Uterus (tissue), 4 donors: Measurements from ENCODE around the gene KIAA1328. TPM values are rescaled to one million over a fixed set of nuclear protein-coding genes. Genes with fewer than 3 reads are reported as not detected.

Experiments used
- DNase-seq, 2 donors: peaks; one replicate each; pipeline ENCODE4 v3.0.0-alpha.2; 2019 to 2020
- H3K27ac ChIP-seq, 2 donors: fragments of 200-600 bp; sonication (generic); 1 replicate in 1 of 2; 2 replicates in 1 of 2; pipeline ENCODE4 v1.5.1; 2016 to 2018
- H3K27me3 ChIP-seq, 2 donors: fragments of 200-600 bp; sonication (generic); one replicate each; pipeline ENCODE4 v1.5.1; 2018 to 2019; ENCODE audit warnings: control low read depth in 1 of 2
- H3K36me3 ChIP-seq, 2 donors: fragments of 200-600 bp; sonication (generic); one replicate each; pipeline ENCODE4 v1.5.1; 2019; ENCODE audit warnings: control low read depth in 1 of 2
- H3K4me1 ChIP-seq, 2 donors: fragments of 200-600 bp; sonication (generic); one replicate each; pipeline ENCODE4 v1.5.1; 2018 to 2019; ENCODE audit warnings: control low read depth in 1 of 2
- H3K4me3 ChIP-seq, 2 donors: fragments of 200-600 bp; sonication (generic); 1 replicate in 1 of 2; 2 replicates in 1 of 2; pipeline ENCODE4 v1.5.1; 2018 to 2019; ENCODE audit warnings: mild to moderate bottlenecking in 1 of 2
- H3K9me3 ChIP-seq, 2 donors: fragments of 200-600 bp; sonication (generic); one replicate each; pipeline ENCODE4 v1.5.1; 2019; ENCODE audit warnings: control low read depth in 1 of 2
- CTCF ChIP-seq, 4 experiments: fragments of 200-600 bp in 2 of 4; fragments of 450-650 bp in 2 of 4; sonication (generic) in 2 of 4; IDR thresholded peaks; one replicate each; pipeline ENCODE4 v1.5.1; 2016 to 2019; ENCODE audit warnings: antibody characterized with exemption in 4 of 4, mild to moderate bottlenecking in 2 of 4, moderate library complexity in 1 of 4
- POLR2A ChIP-seq, 2 donors: fragments of 450-650 bp; IDR thresholded peaks; one replicate each; pipeline ENCODE4 v1.6.1; 2016; ENCODE audit warnings: antibody characterized with exemption in 2 of 2, mild to moderate bottlenecking in 1 of 2, moderate library complexity in 1 of 2
- intact Hi-C: fragments of 100-400 bp; cut with DNase I; formaldehyde crosslinking; loops from one replicate; pipeline ENCODE4 v1.15.1; 2023; ENCODE audit warnings: low total_unique reads
- total RNA-seq, 4 donors: library from RNA; depleted of rRNA in 3 of 4; stranded (reverse); fragments of >200 nt in 3 of 4; gene quantifications; one replicate each; pipeline versions ENCODE4 v1.1.0 to v1.2.4, GENCODE V29; 2014 to 2023
- donor health status: DM: yes; HTN: yes; CAD: no.

Gene KIAA1328
- total RNA-seq, 4 donors from 2014 or later: 16.5 to 55.1 (median 31.7) TPM

DNA sequence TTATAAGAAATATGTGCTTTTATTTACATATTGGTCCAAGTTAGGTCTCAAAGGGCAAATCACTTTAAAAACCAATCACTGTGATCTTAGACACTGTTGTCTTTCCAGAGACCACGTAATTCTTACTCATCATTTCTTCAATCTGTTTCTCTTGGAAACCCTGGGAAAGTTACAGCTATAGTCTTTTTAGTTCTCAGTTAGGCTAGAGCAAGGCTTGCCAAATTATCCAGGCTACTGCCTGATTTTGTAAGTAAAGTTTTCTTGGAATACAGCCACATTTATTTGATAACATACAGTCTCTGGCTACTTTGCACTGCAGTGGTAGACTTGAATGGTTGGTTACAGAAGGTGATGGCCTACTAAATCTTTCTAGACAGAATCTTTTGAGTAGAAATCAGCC lies 106.0 kb downstream of the KIAA1328 start:
- DNase-seq: no peak
- Histone ChIP-seq H3K27me3 (no peaks in the 10 kb centered on the region), H3K27ac (no peak overlapping the region), H3K4me1 (no peaks in the 10 kb centered on the region), H3K4me3 (no peak overlapping the region), H3K9me3 (no peaks in the 10 kb centered on the region), H3K36me3 (no peaks in the 10 kb centered on the region)
- TF ChIP-seq POLR2A (IDR thresholded peaks at IDR 0.05) (no peak), CTCF (IDR thresholded peaks at IDR 0.05) (no peak)
- intact Hi-C loops: no loop called here

DNA sequence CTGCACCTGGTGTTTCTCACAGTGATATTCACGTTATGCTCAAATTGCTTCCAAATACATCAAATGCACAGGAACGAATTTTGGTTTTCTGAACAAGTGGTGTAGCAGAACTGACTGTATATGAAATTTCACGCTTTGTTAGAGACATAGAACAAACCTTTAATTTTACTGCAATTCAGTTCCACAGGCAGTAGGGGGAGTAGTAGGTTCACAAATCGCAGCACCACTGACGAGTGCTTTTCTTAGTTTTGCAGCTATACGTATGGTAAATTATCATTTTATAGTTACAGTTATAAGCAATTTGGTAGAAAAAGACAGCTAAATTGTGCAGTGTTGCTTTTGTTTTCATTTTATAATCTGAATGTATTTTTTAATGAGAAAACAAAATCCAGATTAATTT lies 113.3 kb downstream of the KIAA1328 start:
- no peaks in the 10 kb centered on the region for H3K27me3 ChIP-seq
- H3K9me3 ChIP-seq: no peaks in the 10 kb centered on the region
- intact Hi-C loops: no loop called here
- H3K4me1 ChIP-seq: no peaks in the 10 kb centered on the region
- TF ChIP-seq CTCF (IDR thresholded peaks at IDR 0.05) (no peak), POLR2A (IDR thresholded peaks at IDR 0.05) (no peak)
- H3K36me3 ChIP-seq: no peaks in the 10 kb centered on the region
- no peak overlapping the region for H3K27ac ChIP-seq
- H3K4me3 ChIP-seq: no peak overlapping the region
- no peak for DNase-seq

GRCh38 chr18:36947820-36948348 lies 119.0 kb downstream of the KIAA1328 start:
- TF ChIP-seq CTCF (IDR thresholded peaks at IDR 0.05): no peak
- no peak for TF ChIP-seq POLR2A (IDR thresholded peaks at IDR 0.05)
- intact Hi-C loops: no loop called here
- no peaks in the 10 kb centered on the region for H3K36me3 ChIP-seq

DNA sequence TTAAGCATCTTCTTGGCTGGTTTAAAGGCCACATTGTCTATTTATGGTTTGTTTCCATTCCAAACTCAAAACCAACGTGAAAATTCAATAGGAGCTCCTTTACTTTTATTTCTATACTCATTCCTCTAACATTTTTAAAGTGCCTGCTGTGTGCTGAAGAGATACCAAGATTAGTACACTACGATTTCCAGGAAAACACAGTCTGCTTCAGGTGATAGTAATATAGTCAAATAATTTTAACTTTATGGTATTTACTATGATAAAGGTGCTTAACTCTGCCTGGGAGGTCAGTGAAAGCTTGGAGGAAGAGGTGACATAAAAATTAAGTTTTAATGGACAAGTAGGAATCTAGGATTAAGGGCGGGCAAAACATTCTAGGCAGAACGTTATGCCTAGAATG lies 121.4 kb downstream of the KIAA1328 start:
- H3K27me3 ChIP-seq: no peaks in the 10 kb centered on the region
- H3K27ac ChIP-seq: no peak overlapping the region
- DNase-seq: no peak
- H3K4me1 ChIP-seq: no peaks in the 10 kb centered on the region
- no peak for TF ChIP-seq POLR2A (IDR thresholded peaks at IDR 0.05)
- no peak for TF ChIP-seq CTCF (IDR thresholded peaks at IDR 0.05)
- H3K9me3 ChIP-seq: no peaks in the 10 kb centered on the region
- H3K4me3 ChIP-seq: no peak overlapping the region
- intact Hi-C loops: no loop called here
- H3K36me3 ChIP-seq: no peaks in the 10 kb centered on the region

More at GRCh38 chr18:36947820-36948348, 119.0 kb downstream of the KIAA1328 start:
- H3K27ac ChIP-seq: no peak overlapping the region
- no peak overlapping the region for H3K4me3 ChIP-seq
- no peaks in the 10 kb centered on the region for H3K9me3 ChIP-seq
- H3K4me1 ChIP-seq: no peaks in the 10 kb centered on the region
- H3K27me3 ChIP-seq: no peaks in the 10 kb centered on the region
- no peak for DNase-seq

GRCh38 chr18:36950960-36951359 lies 122.0 kb downstream of the KIAA1328 start:
- Histone ChIP-seq H3K4me1 (no peaks in the 10 kb centered on the region), H3K4me3 (no peak overlapping the region), H3K36me3 (no peaks in the 10 kb centered on the region), H3K27me3 (no peaks in the 10 kb centered on the region), H3K27ac (no peak overlapping the region), H3K9me3 (no peaks in the 10 kb centered on the region)
- DNase-seq: no peak
- no peak for TF ChIP-seq CTCF (IDR thresholded peaks at IDR 0.05)
- no peak for TF ChIP-seq POLR2A (IDR thresholded peaks at IDR 0.05)
- intact Hi-C loops: no loop called here
